Panc1 (cell line): Measurements from ENCODE around the gene PPARG.

Experiments used
- CTCF ChIP-seq: fragments of 450-650 bp; IDR thresholded peaks from 2 replicates; pipeline ENCODE4 v1.5.1; 2017; ENCODE audit warnings: mild to moderate bottlenecking
- REST ChIP-seq, 2 experiments: IDR thresholded peaks; 2 replicates each; pipeline ENCODE4 v1.6.1; 2011 to 2012; ENCODE audit warnings: low read depth in 2 of 2, control low read depth in 1 of 2, low read length in 1 of 2, mild to moderate bottlenecking in 1 of 2, moderate library complexity in 1 of 2; ENCODE audit not compliant: insufficient read depth in 1 of 2
- SIN3A ChIP-seq: IDR thresholded peaks from 2 replicates; pipeline ENCODE4 v1.6.1; 2012; ENCODE audit warnings: low read depth, mild to moderate bottlenecking, low read length, moderate library complexity, borderline replicate concordance; ENCODE audit not compliant: insufficient read depth
- TCF7L2 ChIP-seq: IDR thresholded peaks from 2 replicates; pipeline ENCODE4 v1.6.1; 2011; ENCODE audit warnings: mild to moderate bottlenecking, low read depth, low read length, inconsistent platforms

- no peak for TF ChIP-seq CTCF
- TF ChIP-seq REST (IDR thresholded peaks at IDR 0.05; ENCODE audit: insufficient read depth in 1 of 2, low read depth in 2 of 2, low read length in 1 of 2), result no peak
- TF ChIP-seq TCF7L2, result no peak
- TF ChIP-seq SIN3A, result no peak
Observed at GRCh38 chr3:12285003-12285555, 3.8 kb upstream of the PPARG start.
